ENCODE data around the gene LRRC23. TPM values are rescaled to one million over a fixed set of nuclear protein-coding genes. Genes with fewer than 3 reads are reported as not detected.

The LRRC23 gene
- total and polyA plus RNA-seq, 2 of the 13 experiments (the other 11 are each of a cell fraction or from before 2014, with no cell fraction given) = 6.0 to 7.8 TPM

DNA sequence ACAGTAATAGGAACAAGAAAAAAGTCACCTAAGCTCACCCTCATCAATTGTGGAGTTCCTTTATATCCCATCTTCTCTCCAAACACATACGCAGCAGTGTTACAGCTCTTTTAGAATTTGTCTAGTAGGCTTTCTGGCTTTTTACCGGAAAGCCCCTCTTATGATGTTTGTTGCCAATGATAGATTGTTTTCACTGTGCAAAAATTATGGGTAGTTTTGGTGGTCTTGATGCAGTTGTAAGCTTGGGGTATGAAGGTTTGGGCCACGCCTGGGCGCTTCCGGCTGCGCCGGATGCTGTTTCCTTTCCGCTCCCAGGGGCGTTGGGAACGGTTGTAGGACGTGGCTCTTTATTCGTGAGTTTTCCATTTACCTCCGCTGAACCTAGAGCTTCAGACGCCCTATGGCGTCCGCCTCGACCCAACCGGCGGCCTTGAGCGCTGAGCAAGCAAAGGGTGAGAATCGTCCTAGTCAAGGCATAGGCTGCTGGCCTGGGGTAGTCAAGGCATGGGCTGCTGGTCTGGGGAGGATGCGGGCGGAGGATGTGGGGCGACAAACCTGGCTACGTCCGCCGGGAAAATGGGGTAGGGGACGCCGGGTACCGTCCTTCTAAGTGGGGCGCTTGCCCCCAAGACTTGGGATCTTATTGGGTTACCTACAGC is 39.2 kb downstream of the LRRC23 start, which contains the start of the genes C12orf57 and RNU7-1 (continued):
- TF ChIP-seq NR3C1 (CRISPR knock-in tag; IDR thresholded peaks at IDR 0.05) = no peak
- TF ChIP-seq, protein P1, sequence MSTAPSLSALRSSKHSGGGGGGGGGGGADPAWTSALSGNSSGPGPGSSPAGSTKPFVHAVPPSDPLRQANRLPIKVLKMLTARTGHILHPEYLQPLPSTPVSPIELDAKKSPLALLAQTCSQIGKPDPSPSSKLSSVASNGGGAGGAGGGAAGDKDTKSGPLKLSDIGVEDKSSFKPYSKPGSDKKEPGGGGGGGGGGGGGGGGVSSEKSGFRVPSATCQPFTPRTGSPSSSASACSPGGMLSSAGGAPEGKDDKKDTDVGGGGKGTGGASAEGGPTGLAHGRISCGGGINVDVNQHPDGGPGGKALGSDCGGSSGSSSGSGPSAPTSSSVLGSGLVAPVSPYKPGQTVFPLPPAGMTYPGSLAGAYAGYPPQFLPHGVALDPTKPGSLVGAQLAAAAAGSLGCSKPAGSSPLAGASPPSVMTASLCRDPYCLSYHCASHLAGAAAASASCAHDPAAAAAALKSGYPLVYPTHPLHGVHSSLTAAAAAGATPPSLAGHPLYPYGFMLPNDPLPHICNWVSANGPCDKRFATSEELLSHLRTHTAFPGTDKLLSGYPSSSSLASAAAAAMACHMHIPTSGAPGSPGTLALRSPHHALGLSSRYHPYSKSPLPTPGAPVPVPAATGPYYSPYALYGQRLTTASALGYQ (CRISPR knock-in tag; IDR thresholded peaks at IDR 0.05) = peak; percentile 74; the same call in 1 of the 2 replicates
- TF ChIP-seq, protein P2, sequence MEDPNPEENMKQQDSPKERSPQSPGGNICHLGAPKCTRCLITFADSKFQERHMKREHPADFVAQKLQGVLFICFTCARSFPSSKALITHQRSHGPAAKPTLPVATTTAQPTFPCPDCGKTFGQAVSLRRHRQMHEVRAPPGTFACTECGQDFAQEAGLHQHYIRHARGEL (CRISPR knock-in tag; IDR thresholded peaks at IDR 0.05) = 0 out of 2 replicates have a peak, but pooled peaks have one; percentile 74
- TF ChIP-seq GTF3A (CRISPR knock-in tag; conservative IDR thresholded peaks at IDR 0.05) = peak; percentile 15; the same call in 1 of the 2 replicates
- TF ChIP-seq MYNN (CRISPR knock-in tag; IDR thresholded peaks at IDR 0.05; ENCODE audit: low read depth) = no peak; the same call in 1 of the 2 replicates
- 0 out of 2 replicates have a peak, but pooled peaks have one; percentile 59 for TF ChIP-seq KLF15 (CRISPR knock-in tag; IDR thresholded peaks at IDR 0.05; ENCODE audit: borderline replicate concordance)
- peak; percentile 60 for TF ChIP-seq NFYC (CRISPR knock-in tag; IDR thresholded peaks at IDR 0.05)
- peak; percentile 79 for TF ChIP-seq PRMT3 (CRISPR knock-in tag; IDR thresholded peaks at IDR 0.05; ENCODE audit: borderline replicate concordance, low read depth)
- TF ChIP-seq ZIK1 (CRISPR knock-in tag; IDR thresholded peaks at IDR 0.05; ENCODE audit: borderline replicate concordance, low read depth) = peak; percentile 70; the same call in 1 of the 2 replicates
- 0 out of 2 replicates have a peak, but pooled peaks have one; percentile 14 for TF ChIP-seq ZNF782 (CRISPR knock-in tag; IDR thresholded peaks at IDR 0.05; ENCODE audit: borderline replicate concordance)
- TF ChIP-seq SNAI1 (CRISPR knock-in tag; IDR thresholded peaks at IDR 0.05; ENCODE audit: borderline replicate concordance) = 0 out of 2 replicates have a peak, but pooled peaks have one; percentile 74
- no peak; the same call in none of the 2 replicates for TF ChIP-seq KDM2A (CRISPR knock-in tag; IDR thresholded peaks at IDR 0.05; ENCODE audit: borderline replicate concordance, low read depth)
- TF ChIP-seq ZNF253 (CRISPR knock-in tag; IDR thresholded peaks at IDR 0.05; ENCODE audit: borderline replicate concordance) = no peak
- no peak for TF ChIP-seq ZNF251 (CRISPR knock-in tag; IDR thresholded peaks at IDR 0.05)
- TF ChIP-seq ZNF878 (CRISPR knock-in tag; IDR thresholded peaks at IDR 0.05) = peak; percentile 68; the same call in 1 of the 2 replicates
- TF ChIP-seq NFE2 (CRISPR knock-in tag; IDR thresholded peaks at IDR 0.05) = peak; percentile 52; the same call in 1 of the 2 replicates
- peak; percentile 59; the same call in 1 of the 2 replicates for TF ChIP-seq HMG20A (CRISPR knock-in tag; IDR thresholded peaks at IDR 0.05; ENCODE audit: borderline replicate concordance)
- TF ChIP-seq HHEX (CRISPR knock-in tag; IDR thresholded peaks at IDR 0.05) = no peak; the same call in 1 of the 2 replicates
- TF ChIP-seq TCF12 (IDR thresholded peaks at IDR 0.05) = no peak
- peak; percentile 45; the same call in 1 of the 2 replicates for TF ChIP-seq TCF12 (CRISPR knock-in tag; IDR thresholded peaks at IDR 0.05)
- no peak for TF ChIP-seq SCMH1 (CRISPR knock-in tag; IDR thresholded peaks at IDR 0.05; ENCODE audit: borderline replicate concordance)
- TF ChIP-seq, protein P3, sequence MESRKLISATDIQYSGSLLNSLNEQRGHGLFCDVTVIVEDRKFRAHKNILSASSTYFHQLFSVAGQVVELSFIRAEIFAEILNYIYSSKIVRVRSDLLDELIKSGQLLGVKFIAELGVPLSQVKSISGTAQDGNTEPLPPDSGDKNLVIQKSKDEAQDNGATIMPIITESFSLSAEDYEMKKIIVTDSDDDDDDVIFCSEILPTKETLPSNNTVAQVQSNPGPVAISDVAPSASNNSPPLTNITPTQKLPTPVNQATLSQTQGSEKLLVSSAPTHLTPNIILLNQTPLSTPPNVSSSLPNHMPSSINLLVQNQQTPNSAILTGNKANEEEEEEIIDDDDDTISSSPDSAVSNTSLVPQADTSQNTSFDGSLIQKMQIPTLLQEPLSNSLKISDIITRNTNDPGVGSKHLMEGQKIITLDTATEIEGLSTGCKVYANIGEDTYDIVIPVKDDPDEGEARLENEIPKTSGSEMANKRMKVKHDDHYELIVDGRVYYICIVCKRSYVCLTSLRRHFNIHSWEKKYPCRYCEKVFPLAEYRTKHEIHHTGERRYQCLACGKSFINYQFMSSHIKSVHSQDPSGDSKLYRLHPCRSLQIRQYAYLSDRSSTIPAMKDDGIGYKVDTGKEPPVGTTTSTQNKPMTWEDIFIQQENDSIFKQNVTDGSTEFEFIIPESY (CRISPR knock-in tag; IDR thresholded peaks at IDR 0.05) = peak; percentile 50; the same call in 1 of the 2 replicates
- TF ChIP-seq YEATS2 (CRISPR knock-in tag; IDR thresholded peaks at IDR 0.05; ENCODE audit: borderline replicate concordance) = no peak
- TF ChIP-seq NCOA5 (CRISPR knock-in tag; IDR thresholded peaks at IDR 0.05) = 0 out of 2 replicates have a peak, but pooled peaks have one; percentile 21
- TF ChIP-seq PHF5A (CRISPR knock-in tag; IDR thresholded peaks at IDR 0.05; ENCODE audit: low read depth, unreplicated experiment) = peak; percentile 93
